ENCODE measurements around the gene NT5DC1. TPM values are rescaled to one million over a fixed set of nuclear protein-coding genes. Genes with fewer than 3 reads are reported as not detected.

Gene NT5DC1
- total RNA-seq, 8 experiments from 2014 or later: 6.0 to 27.8 (median 10.3) TPM

Other genes with a start within 250 kb of the NT5DC1 start
- 1 to 10 TPM in 2 of 8 experiments, under 1 TPM in 6; 0.05 to 4.1 (median 0.24) TPM for gene FRK, start 40.0 kb upstream of the NT5DC1 start, total RNA-seq
- 1 to 10 TPM in 6 of 8 experiments, under 1 TPM in 2; 0.33 to 4.5 (median 1.3) TPM for gene COL10A1, start 25.3 kb downstream of the NT5DC1 start, total RNA-seq
- 10 to 100 TPM; 17.2 to 78.0 (median 60.3) TPM for gene TSPYL4, start 153.2 kb downstream of the NT5DC1 start, total RNA-seq
- gene TSPYL1, start 179.1 kb downstream of the NT5DC1 start, total RNA-seq: 100 to 1,000 TPM in 1 of 8 experiments, 10 to 100 TPM in 7; 44.9 to 103 (median 70.5) TPM